ENCODE measurements around the gene NFX1. TPM values are rescaled to one million over a fixed set of nuclear protein-coding genes. Genes with fewer than 3 reads are reported as not detected.

NFX1 gene
- total RNA-seq, 1 donor from 2014 or later = 27.8 TPM

- Histone ChIP-seq H4K20me1 (ENCODE audit: insufficient read depth, low read length) (no peaks in the 10 kb centered on the region), H3K27ac (ENCODE audit: low read depth, low read length) (no peak overlapping the region), H2AFZ (ENCODE audit: low read depth, low read length) (no peak overlapping the region), H3K4me3 (ENCODE audit: insufficient read depth, low read depth, low read length) (no peak overlapping the region), H3K9me3 (ENCODE audit: insufficient read depth, low read depth, low read length) (no peaks in the 10 kb centered on the region), H3K36me3 (ENCODE audit: insufficient read depth, low read length) (peaks cover 48% of the 10 kb centered on the region), H3K79me2 (ENCODE audit: insufficient read depth, low read length) (no peaks in the 10 kb centered on the region), H3K9ac (ENCODE audit: low read length) (no peak overlapping the region), H3K4me2 (ENCODE audit: low read length) (no peak overlapping the region), H3K4me1 (ENCODE audit: insufficient read depth, low read length) (no peaks in the 10 kb centered on the region), H3K27me3 (ENCODE audit: insufficient read depth, low read length) (no peaks in the 10 kb centered on the region)
- peaks cover 25% of the 10 kb centered on the region for H3K36me3 Mint-ChIP-seq (ENCODE audit: low read depth, unreplicated experiment)
- DNase-seq (ENCODE audit: low read depth) (no peak), FAIRE-seq (no peak)
- no peaks in the 10 kb centered on the region for H3K9me3 Mint-ChIP-seq (ENCODE audit: unreplicated experiment)
- no peak overlapping the region for H3K27ac Mint-ChIP-seq (ENCODE audit: unreplicated experiment)
- no peak overlapping the region for H3K4me3 Mint-ChIP-seq (ENCODE audit: unreplicated experiment)
- H3K27me3 Mint-ChIP-seq (ENCODE audit: low read depth, unreplicated experiment) = no peaks in the 10 kb centered on the region
- H3K4me1 Mint-ChIP-seq (ENCODE audit: low read depth, unreplicated experiment) = no peaks in the 10 kb centered on the region
- no peak for TF ChIP-seq EZH2 (IDR thresholded peaks at IDR 0.05; ENCODE audit: insufficient read depth, low read length)
- no peak for TF ChIP-seq CTCF (IDR thresholded peaks at IDR 0.05; ENCODE audit: insufficient read depth, low read depth, low read length)
Observed at GRCh38 chr9:33366979-33367480, 76.7 kb downstream of the NFX1 start.

GRCh38 chr9:33372900-33373299, 82.6 kb downstream of the NFX1 start:
- peaks cover 8% of the 10 kb centered on the region for H3K4me1 Mint-ChIP-seq (ENCODE audit: low read depth, unreplicated experiment)

More at GRCh38 chr9:33372900-33373299, 82.6 kb downstream of the NFX1 start:
- Histone ChIP-seq H3K9ac (ENCODE audit: low read length) (no peak overlapping the region), H3K27ac (ENCODE audit: low read depth, low read length) (no peak overlapping the region), H3K27me3 (ENCODE audit: insufficient read depth, low read length) (no peaks in the 10 kb centered on the region), H3K79me2 (ENCODE audit: insufficient read depth, low read length) (no peaks in the 10 kb centered on the region), H3K4me1 (ENCODE audit: insufficient read depth, low read length) (peaks cover 5% of the 10 kb centered on the region), H3K9me3 (ENCODE audit: insufficient read depth, low read depth, low read length) (no peaks in the 10 kb centered on the region), H3K4me2 (ENCODE audit: low read length) (no peak overlapping the region), H3K4me3 (ENCODE audit: insufficient read depth, low read depth, low read length) (no peak overlapping the region), H2AFZ (ENCODE audit: low read depth, low read length) (no peak overlapping the region), H3K36me3 (ENCODE audit: insufficient read depth, low read length) (peaks cover 21% of the 10 kb centered on the region), H4K20me1 (ENCODE audit: insufficient read depth, low read length) (no peaks in the 10 kb centered on the region)
- Mint-ChIP-seq H3K9me3 (ENCODE audit: unreplicated experiment) (no peaks in the 10 kb centered on the region), H3K27ac (ENCODE audit: unreplicated experiment) (no peak overlapping the region), H3K27me3 (ENCODE audit: low read depth, unreplicated experiment) (no peaks in the 10 kb centered on the region), H3K36me3 (ENCODE audit: low read depth, unreplicated experiment) (peaks cover 7% of the 10 kb centered on the region), H3K4me3 (ENCODE audit: unreplicated experiment) (no peak overlapping the region)
- TF ChIP-seq CTCF (IDR thresholded peaks at IDR 0.05; ENCODE audit: insufficient read depth, low read depth, low read length) = no peak
- TF ChIP-seq EZH2 (IDR thresholded peaks at IDR 0.05; ENCODE audit: insufficient read depth, low read length) = no peak
- DNase-seq (ENCODE audit: low read depth) (no peak), FAIRE-seq (no peak)
